Progenitor cell of endocrine pancreas (in vitro differentiated cells): ENCODE data around the gene RHOF. TPM values are rescaled to one million over a fixed set of nuclear protein-coding genes. Genes with fewer than 3 reads are reported as not detected.

Experiments
- DNase-seq: peaks from one replicate; pipeline ENCODE4 v3.0.0; 2021; ENCODE audit warnings: low spot score; ENCODE audit not compliant: unreplicated experiment
- H3K27ac Mint-ChIP-seq: 2 replicates; pipeline ENCODE4 v1.8.0; 2021; ENCODE audit warnings: mild to moderate bottlenecking, moderate library complexity, mixed read lengths
- H3K27me3 Mint-ChIP-seq: 2 replicates; pipeline ENCODE4 v1.8.0; 2021; ENCODE audit warnings: mixed read lengths
- H3K36me3 Mint-ChIP-seq: 2 replicates; pipeline ENCODE4 v1.8.0; 2022; ENCODE audit warnings: mixed read lengths; ENCODE audit not compliant: insufficient read depth
- H3K4me1 Mint-ChIP-seq: 2 replicates; pipeline ENCODE4 v1.8.0; 2021; ENCODE audit warnings: low read depth, mixed read lengths
- H3K4me3 Mint-ChIP-seq: 2 replicates; pipeline ENCODE4 v1.8.0; 2021; ENCODE audit warnings: low read depth, mild to moderate bottlenecking, moderate library complexity, mixed read lengths
- H3K9me3 Mint-ChIP-seq: 2 replicates; pipeline ENCODE4 v1.8.0; 2021; ENCODE audit warnings: low read depth, mixed read lengths
- total RNA-seq: library from RNA; stranded (reverse); gene quantifications from 2 replicates; pipeline ENCODE4 v1.2.1, GENCODE V29; 2021
- TF ChIP-seq, protein P1 (sequence below): fragments of 200-600 bp; sonication (generic); IDR thresholded peaks from one replicate; pipeline ENCODE4 v1.5.0; 2021; ENCODE audit warnings: antibody characterized with exemption, mild to moderate bottlenecking; ENCODE audit not compliant: unreplicated experiment

Gene RHOF
- total RNA-seq, 1 donor from 2014 or later, result 36.0 TPM

DNA sequence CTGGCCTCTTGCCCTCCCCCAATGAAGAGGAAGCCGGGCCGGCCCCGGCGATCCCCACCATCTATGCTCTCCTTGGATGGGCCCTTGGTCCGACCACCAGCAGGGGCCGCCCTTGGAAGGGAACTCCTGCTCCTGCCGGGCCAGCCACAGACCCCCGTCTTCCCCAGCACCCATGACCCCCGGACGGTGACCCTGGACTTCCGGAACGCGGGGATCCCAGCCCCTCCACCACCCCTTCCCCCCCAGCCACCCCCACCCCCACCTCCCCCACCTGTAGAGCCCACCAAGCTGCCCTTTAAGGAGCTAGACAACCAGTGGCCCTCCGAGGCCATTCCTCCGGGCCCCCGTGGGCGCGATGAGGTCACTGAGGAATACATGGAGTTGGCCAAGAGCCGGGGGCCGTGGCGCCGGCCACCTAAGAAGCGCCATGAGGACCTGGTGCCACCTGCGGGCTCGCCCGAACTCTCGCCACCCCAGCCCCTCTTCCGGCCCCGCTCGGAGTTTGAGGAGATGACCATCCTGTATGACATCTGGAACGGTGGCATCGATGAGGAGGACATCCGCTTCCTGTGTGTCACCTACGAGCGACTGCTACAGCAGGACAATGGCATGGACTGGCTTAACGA lies 29.7 kb upstream of the RHOF start:
- H3K27me3 Mint-ChIP-seq, result no peaks in the 10 kb centered on the region
- no peak for DNase-seq
- no peak overlapping the region for H3K4me3 Mint-ChIP-seq
- peaks cover 12% of the 10 kb centered on the region for H3K36me3 Mint-ChIP-seq
- no peaks in the 10 kb centered on the region for H3K4me1 Mint-ChIP-seq
- H3K9me3 Mint-ChIP-seq, result no peaks in the 10 kb centered on the region
- H3K27ac Mint-ChIP-seq, result no peak overlapping the region
- TF ChIP-seq, protein P1, sequence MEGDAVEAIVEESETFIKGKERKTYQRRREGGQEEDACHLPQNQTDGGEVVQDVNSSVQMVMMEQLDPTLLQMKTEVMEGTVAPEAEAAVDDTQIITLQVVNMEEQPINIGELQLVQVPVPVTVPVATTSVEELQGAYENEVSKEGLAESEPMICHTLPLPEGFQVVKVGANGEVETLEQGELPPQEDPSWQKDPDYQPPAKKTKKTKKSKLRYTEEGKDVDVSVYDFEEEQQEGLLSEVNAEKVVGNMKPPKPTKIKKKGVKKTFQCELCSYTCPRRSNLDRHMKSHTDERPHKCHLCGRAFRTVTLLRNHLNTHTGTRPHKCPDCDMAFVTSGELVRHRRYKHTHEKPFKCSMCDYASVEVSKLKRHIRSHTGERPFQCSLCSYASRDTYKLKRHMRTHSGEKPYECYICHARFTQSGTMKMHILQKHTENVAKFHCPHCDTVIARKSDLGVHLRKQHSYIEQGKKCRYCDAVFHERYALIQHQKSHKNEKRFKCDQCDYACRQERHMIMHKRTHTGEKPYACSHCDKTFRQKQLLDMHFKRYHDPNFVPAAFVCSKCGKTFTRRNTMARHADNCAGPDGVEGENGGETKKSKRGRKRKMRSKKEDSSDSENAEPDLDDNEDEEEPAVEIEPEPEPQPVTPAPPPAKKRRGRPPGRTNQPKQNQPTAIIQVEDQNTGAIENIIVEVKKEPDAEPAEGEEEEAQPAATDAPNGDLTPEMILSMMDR, result no peak

DNA sequence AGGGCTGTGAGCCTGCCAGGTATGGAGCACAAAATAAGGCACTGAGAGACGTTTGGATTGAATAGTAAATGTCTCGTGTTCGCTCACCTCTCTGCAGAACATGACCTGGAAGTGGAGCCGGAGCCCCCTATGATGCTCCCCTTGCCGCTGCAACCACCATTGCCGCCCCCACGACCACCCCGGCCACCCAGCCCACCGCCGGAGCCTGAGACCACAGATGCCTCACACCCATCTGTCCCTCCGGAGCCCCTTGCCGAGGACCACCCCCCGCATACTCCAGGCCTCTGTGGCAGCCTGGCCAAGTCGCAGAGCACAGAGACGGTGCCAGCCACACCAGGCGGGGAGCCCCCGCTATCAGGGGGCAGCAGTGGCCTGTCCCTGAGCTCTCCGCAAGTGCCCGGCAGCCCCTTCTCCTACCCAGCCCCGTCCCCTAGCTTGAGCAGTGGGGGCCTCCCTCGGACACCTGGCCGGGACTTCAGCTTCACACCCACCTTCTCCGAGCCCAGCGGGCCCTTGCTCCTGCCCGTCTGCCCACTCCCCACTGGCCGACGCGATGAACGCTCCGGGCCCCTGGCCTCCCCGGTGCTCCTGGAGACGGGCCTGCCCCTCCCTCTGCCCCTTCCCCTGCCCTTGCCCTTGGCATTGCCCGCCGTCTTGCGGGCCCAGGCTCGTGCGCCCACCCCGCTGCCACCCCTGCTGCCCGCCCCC lies 29.1 kb upstream of the RHOF start:
- Mint-ChIP-seq H3K4me3 (no peak overlapping the region), H3K9me3 (no peaks in the 10 kb centered on the region), H3K36me3 (peaks cover 13% of the 10 kb centered on the region)

DNA sequence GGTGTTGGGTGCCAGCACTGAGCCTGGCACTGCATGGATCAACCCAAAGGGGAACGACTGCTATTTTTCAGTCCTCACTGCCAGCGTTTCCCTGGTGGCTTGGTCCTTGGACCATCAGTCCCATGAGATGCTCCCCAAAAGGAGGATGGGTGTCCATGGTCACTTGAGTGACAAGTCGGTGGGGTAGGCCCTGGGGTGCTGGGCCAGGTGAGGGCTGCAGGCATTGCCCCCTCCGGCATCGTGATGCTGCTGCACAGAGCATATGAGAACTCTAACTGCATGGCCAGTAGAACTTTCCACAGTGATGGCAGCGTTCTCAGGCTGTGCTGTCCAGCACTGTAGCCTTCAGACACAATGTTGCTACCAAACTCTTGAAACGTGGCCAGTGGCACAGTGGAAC lies 26.6 kb upstream of the RHOF start:
- TF ChIP-seq, protein P1, result no peak
- no peak for DNase-seq
- no peak overlapping the region for H3K27ac Mint-ChIP-seq
- no peaks in the 10 kb centered on the region for H3K27me3 Mint-ChIP-seq
- no peak overlapping the region for H3K4me3 Mint-ChIP-seq
- H3K9me3 Mint-ChIP-seq, result no peaks in the 10 kb centered on the region
- H3K36me3 Mint-ChIP-seq, result peaks cover 16% of the 10 kb centered on the region
- H3K4me1 Mint-ChIP-seq, result no peaks in the 10 kb centered on the region

More for the DNA sequence above, 29.1 kb upstream of the RHOF start:
- TF ChIP-seq, protein P1, result no peak
- Mint-ChIP-seq H3K4me1 (no peaks in the 10 kb centered on the region), H3K27me3 (no peaks in the 10 kb centered on the region), H3K27ac (no peak overlapping the region)
- no peak for DNase-seq

DNA sequence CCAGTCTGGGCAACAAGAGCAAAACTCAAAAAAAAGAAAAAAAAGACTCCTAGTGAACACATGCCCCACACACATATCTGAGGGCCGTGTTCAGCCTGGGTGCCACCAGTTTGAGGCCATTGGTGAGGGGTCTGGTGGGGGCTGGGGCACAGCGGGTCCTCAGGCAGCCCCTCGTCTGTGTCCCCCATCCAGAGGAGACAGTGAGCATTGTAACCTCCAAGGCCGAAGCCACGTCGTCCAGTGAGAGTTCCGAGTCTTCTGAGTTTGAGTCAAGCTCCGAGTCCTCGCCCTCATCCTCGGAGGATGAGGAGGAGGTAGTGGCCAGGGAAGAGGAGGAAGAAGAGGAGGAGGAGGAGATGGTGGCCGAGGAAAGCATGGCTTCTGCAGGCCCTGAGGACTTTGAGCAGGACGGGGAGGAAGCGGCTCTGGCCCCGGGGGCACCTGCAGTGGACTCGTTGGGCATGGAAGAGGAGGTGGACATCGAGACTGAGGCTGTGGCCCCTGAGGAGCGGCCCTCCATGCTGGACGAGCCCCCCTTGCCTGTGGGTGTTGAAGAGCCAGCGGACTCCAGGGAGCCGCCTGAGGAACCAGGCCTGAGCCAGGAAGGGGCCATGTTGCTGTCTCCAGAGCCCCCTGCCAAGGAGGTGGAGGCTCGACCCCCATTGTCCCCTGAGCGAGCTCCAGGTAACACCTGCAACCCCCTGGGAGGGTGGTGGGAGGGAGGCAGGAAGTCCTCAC lies 25.9 kb upstream of the RHOF start:
- Mint-ChIP-seq H3K36me3 (peaks cover 16% of the 10 kb centered on the region), H3K4me3 (no peak overlapping the region), H3K9me3 (no peaks in the 10 kb centered on the region)

DNA sequence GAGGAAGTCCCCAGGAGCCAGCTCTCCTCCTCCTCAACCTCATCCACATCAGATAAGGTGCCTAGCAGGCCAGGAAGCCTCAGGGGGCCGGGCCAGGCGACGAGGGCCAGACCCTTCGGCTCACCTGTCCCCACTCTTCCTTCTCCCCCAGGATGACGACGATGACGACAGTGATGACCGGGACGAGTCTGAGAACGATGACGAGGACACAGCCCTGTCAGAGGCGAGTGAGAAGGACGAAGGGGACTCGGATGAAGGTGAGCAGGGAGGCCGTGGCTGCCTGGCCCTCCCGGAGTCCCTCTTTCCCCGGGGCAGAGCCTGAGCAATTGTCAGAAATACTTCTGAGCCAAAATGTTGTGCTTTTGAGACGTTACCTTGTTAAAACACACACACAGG lies 24.2 kb upstream of the RHOF start:
- no peak for DNase-seq
- H3K4me3 Mint-ChIP-seq, result no peak overlapping the region
- H3K9me3 Mint-ChIP-seq, result no peaks in the 10 kb centered on the region
- TF ChIP-seq, protein P1, result no peak
- no peaks in the 10 kb centered on the region for H3K27me3 Mint-ChIP-seq
- H3K27ac Mint-ChIP-seq, result no peak overlapping the region
- H3K36me3 Mint-ChIP-seq, result peaks cover 16% of the 10 kb centered on the region
- H3K4me1 Mint-ChIP-seq, result peaks cover 6% of the 10 kb centered on the region

More for the DNA sequence above, 25.9 kb upstream of the RHOF start:
- Mint-ChIP-seq H3K4me1 (no peaks in the 10 kb centered on the region), H3K27ac (no peak overlapping the region), H3K27me3 (no peaks in the 10 kb centered on the region)
- TF ChIP-seq, protein P1, result no peak
- no peak for DNase-seq
